Measurements from ENCODE around the gene ADIG.

DNA sequence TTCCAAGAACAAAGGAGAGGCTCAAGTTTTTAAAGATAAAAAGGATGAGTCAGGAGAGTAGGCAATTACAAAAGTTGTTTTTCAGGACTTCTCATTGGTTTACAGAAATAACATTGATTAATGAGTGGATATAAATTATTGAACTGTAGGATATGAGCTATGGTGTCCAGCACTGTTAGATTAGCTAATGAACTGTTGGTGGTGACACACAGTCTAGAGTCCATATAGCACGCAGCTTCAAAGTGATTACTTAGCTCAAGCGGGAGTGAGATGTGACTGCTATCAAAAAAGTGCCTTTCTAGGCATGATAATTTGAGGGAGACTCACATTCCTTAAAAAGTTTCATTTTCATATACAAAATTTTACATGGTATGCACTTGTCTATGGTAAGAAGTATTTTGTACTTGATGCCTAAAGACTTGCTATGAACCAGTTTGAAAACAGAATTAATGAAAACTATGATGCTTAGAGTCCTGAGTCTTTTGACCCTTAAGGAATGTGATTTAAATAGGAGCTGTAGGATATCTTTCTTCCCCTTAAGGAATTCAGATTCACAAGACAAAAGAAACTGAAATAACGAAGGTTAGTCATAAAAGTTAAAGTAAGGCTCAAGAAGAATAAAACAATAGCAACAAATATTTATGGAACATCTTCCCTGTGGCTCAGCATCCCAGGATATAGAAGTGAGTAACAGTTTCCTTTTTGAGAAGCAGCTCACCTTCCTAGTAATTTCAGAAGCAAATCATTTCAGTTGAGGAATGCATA lies 22.2 kb upstream of the ADIG start:
- TF ChIP-seq, protein P1, sequence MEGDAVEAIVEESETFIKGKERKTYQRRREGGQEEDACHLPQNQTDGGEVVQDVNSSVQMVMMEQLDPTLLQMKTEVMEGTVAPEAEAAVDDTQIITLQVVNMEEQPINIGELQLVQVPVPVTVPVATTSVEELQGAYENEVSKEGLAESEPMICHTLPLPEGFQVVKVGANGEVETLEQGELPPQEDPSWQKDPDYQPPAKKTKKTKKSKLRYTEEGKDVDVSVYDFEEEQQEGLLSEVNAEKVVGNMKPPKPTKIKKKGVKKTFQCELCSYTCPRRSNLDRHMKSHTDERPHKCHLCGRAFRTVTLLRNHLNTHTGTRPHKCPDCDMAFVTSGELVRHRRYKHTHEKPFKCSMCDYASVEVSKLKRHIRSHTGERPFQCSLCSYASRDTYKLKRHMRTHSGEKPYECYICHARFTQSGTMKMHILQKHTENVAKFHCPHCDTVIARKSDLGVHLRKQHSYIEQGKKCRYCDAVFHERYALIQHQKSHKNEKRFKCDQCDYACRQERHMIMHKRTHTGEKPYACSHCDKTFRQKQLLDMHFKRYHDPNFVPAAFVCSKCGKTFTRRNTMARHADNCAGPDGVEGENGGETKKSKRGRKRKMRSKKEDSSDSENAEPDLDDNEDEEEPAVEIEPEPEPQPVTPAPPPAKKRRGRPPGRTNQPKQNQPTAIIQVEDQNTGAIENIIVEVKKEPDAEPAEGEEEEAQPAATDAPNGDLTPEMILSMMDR (IDR thresholded peaks at IDR 0.05) = no peak
- no peak for TF ChIP-seq POLR2A (IDR thresholded peaks at IDR 0.05)
- TF ChIP-seq POLR2AphosphoS5 (IDR thresholded peaks at IDR 0.05) = no peak
- TF ChIP-seq EP300 (IDR thresholded peaks at IDR 0.05) = no peak

All from stomach (tissue), 4 donors.